CD4-positive, alpha-beta T cell treated with Interleukin-17A for 1 hour (primary cell): ENCODE measurements around the gene BBS9.
"Not testable (repeated sequence)": the region's sequence is repeated elsewhere in the genome, so short reads cannot be mapped to it uniquely, and the experiment has no call there.

Experiments used
- DNase-seq: peaks from one replicate; pipeline ENCODE4 v3.0.0-alpha.2; 2020

BBS9 gene

GRCh38 chr7:33446551-33446950 lies 317.2 kb downstream of the BBS9 start:
- DNase-seq: no peak

GRCh38 chr7:33448035-33448434 lies 318.7 kb downstream of the BBS9 start:
- no peak for DNase-seq

DNA sequence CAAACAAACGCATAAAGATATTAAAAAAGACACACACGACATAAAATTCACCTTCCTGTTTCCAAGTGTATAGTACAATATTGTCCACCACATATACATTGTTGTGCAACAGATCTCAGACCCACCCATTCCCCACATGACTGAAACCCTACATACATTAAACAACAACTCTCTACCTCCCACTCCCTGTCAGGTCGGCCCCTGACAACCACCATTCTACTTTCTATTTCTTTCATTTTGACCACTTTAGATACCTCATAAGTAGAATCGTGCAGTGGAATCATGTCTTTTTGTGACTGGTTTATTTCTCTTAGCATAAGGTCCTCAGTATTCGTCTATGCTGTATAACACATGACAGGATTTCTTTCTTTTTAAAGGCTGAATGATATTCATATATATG lies 320.5 kb downstream of the BBS9 start:
- no peak for DNase-seq

DNA sequence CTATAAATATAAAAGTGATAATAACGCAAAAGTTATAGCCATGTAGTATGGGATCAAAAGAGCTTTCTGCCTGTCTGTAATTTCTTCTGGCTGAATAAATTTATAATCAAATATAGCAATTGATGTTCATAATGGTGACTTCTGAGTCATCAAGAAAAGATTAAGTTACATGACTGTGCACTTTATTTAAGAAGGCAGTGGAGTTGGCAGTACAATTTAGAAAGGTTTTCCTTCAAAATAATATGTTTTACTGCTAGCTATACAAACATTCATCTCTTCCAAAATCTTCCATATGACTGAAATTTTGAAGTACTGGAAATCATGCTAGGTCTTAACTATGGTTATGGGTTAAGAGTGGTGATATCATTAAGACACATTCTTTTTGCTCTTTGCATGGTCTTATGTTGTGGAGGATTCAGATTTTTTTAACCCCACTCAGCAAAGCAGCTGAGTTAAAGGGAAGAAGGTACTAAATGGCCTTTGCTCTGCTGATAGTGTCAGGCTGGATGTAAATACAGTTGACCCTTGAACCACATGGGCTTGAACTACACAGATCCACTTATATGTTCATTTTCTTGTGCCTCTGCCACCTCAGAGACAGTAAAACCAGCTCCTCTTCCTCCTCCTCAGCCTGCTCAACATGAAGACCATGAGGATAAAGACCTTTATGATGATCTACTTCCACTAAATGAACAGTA lies 323.6 kb downstream of the BBS9 start:
- no peak for DNase-seq

DNA sequence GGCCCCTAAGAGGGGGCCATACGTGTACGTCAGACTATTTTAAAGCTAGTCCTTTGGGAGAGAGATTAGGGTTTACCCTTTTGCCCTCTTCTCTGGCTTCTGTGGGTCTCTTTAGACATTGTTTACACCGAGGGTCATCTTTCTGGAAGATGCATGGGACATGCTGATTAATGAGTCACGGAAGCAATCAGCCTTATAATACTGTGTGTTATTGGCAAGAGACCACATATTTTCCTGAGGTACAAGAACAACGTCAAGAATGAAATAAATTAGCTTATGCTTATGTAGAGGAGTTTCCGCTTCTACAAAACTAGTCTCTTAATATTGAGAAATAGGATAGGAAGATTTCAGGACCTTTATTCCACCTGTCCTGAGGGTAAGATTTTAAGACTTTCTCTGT lies 327.7 kb downstream of the BBS9 start:
- DNase-seq: no peak

- no peak for DNase-seq
Observed at GRCh38 chr7:33458581-33458980, 329.2 kb downstream of the BBS9 start.

DNA sequence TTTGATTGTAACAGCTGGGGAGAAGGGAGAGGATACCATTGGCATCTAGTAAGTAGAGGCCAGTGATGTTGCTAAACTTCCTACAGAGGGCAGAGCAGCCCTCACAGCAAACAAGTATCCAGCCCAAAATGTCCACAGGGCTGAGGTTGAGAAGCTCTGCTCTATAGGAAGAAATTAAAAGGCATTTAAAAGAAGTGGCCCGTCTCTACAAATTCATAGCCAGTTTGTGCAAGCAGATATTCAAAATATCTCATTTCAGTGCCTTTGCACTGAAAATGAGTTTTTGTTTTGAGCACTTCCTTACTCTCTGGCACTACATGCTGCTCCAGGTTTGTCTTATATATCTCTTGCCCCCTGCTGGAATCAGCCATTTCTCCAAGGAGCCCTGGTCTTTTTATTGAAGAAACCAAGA lies 330.0 kb downstream of the BBS9 start:
- no peak for DNase-seq

GRCh38 chr7:33463131-33463530 lies 333.8 kb downstream of the BBS9 start:
- DNase-seq: no peak

GRCh38 chr7:33466203-33466602 lies 336.8 kb downstream of the BBS9 start:
- DNase-seq: no peak

GRCh38 chr7:33471636-33472242 lies 342.4 kb downstream of the BBS9 start:
- no peak for DNase-seq

DNA sequence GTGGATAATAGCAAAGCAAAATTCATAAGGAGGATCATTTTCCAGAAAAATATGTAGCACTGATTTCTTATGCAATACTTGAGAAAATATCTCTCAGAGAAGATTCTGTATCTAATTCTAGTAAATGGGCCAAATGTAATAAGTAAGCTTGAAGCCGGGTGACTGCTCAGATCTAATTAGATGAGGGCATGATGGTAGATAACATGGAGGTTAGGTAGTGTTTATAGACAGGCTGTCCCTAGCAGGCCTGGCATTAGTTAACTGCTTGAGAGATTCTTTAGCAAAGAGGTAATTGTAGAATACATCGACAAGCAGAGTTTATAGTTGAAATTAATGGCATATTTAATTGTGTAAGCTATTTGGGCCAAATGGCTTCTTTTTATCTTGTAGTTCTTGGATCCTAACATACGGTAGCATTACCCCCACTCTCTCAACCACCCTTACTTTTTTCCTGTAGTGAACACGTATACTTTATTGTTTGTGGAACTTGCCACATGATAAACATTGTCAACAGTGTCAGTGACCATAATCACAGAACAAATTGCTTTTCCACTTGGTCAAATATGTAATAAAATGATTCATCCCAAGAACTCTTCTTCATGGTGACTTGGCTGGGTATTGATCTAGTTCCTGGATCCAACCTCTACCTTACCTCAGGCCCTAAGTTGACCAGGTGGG lies 343.1 kb downstream of the BBS9 start:
- no peak for DNase-seq

DNA sequence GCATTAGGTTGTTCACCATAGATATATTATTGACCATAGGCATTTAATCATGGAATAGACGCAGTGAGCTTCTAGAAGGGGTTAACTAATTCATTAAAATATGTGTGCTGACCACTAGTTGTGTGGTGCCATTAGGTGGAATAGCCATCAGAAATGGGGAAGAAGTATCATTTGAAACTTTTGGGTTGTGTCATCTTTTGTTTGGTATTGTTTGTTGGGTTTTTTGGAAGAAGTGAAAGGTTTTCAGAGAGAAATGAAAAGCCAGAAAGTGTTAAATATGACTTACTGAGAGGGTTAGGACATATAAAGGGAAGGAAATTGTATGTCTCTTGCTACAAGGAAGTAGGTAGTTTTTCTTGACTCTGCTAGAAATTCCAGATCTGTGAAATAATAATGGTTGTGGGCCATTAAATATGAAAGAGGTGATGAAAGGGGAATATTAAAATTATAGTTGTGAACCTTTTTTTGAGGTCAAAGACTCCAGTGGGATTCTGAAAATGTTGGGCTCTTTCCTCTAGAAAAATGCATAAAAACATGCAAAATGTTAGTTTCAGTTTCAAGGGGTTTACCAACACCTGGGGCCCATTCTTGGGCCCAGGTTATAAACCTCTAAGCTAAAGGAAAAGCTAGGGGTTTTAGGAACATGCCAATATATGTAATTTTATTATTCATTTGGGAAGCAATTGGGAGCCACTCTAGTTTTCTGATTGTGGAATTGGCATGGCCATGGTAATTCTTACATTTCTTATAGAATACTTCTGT lies 348.5 kb downstream of the BBS9 start:
- DNase-seq: no peak

DNA sequence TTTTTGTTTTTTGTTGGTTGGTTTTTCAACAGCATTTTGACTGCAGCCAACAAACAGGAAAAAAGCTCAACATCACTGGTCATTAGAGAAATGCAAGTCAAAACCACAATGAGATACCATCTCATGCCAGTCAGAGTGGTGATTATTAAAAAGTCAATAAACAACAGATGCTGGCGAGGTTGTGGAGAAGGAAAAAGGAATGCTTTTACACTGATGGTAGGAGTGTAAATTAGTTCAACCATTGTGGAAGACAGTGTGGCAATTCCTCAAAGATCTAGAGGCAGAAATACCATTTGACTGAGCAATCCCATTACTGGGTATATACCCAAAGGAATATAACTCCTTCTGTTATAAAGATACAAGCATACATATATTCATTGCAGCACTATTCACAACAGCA lies 355.1 kb downstream of the BBS9 start:
- not testable (repeated sequence) for DNase-seq

DNA sequence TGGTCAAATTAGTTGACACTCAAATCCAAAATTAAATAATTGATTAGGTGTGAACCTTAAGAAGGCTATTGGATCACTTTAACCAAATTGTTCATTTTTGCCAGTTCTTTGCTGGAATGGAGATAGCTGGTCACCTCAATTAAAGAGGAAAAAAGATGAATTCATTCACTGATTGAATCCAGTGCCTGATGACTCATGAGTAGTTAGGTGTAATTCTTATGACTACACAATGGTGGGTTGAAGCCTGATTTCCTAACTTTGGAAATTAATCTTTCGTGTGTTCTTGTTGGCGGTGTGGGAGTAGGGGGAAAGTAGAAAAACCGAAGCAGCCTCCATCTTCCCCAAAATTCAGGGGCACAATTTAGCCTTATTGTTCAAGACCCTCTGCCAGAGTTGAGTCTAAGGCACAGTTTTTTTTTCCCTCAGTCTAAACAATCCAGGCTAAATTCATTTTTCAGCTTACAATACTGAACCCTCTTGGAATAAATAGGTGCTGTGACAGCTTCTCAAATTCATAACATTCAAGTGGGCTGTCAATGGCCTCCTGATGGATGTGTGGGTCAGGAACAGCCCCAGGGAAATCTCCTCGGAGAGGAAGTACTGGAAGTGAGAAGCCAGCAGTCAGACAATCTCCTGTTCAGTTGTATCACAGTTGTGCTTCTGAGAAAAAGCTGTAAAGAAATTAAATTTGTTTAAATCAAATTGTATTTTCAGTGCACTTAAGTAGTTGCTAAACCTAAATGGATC lies 356.6 kb downstream of the BBS9 start:
- DNase-seq: no peak

DNA sequence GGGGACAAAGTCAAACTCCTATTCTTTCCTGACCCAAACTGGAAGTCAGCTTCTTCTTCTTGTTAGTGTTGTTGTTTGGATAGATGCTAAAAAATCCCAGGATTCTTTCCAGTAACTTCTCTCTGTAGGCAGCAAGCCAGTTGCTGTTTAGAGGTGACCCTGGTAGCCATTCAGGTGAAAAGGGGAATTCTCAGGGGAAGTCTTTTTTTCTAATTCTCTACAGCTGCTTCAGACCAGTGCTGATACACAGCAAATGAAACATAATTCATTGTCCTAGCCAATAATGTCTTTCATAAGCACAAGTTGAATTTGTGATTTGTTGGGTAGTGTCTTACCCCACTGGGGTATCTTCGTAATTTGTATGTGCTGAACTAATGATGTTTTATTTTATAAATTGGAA lies 357.3 kb downstream of the BBS9 start:
- no peak for DNase-seq

DNA sequence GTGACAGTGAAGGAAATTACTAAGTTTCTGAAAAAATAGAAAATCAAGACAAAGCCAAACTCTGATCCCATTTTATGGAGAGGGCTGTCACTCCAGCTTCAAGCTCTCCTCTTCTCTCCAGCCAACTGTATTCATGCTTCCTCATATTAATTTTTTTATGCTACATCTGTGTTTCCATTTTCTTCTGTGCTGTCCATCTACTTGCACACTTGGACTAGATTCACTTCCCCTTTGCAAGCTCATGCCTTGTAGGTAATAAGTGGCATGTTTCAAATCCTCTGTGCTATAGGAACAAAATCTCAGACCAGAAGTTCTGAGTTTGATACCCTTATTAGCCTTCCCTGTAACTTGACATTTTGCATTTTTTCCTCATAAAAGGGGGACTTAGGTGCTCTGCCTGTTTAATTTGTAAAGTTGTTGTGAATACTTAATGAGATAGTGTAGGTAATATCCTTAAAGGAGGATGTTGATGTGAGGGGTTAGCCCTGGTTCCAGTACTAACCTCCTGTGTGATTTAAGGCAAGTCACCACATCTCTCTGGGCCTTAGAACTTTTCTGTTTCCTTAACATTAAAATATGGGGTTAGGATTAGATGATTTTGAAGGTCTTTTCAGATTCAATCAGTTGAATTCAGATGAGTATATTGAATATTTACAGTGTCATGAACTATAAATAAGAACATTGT lies 358.8 kb downstream of the BBS9 start:
- DNase-seq: no peak

DNA sequence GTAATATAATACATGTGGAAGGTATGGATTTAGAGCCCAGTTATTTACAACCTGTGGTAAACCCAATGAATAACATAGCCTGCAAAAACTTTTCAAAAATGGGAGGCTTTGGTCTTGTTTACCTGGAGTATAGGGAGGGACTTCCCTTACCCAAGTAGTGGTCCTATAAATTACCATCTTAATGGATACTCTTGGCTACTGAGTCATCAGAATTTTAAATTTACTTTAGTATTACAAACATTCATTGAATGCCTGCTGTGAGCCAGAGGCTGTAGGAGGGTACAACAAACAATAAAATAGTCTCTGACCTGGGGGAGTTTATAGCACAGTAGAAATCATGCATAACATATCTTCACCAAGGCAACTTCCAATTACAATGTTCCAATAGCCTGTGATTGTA lies 365.1 kb downstream of the BBS9 start:
- DNase-seq: no peak

DNA sequence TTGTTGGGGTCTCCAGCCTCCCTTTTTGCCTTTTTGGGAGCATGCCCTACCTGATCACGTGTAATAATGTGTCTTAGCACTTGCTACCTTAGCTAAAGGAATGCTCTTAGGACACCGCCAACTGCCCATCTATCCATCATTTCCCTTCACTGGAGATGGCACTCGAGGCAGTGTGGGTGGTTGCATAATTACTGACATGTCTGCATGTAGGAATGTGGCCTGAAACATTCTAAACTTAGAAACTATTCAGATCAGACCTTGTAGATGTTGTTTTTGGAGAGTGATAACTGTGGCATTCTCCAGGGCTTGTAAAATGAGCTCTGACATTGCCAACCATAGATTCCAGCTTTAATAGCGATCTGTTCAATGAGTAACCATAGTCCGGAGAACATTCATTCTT lies 365.8 kb downstream of the BBS9 start:
- no peak for DNase-seq

DNA sequence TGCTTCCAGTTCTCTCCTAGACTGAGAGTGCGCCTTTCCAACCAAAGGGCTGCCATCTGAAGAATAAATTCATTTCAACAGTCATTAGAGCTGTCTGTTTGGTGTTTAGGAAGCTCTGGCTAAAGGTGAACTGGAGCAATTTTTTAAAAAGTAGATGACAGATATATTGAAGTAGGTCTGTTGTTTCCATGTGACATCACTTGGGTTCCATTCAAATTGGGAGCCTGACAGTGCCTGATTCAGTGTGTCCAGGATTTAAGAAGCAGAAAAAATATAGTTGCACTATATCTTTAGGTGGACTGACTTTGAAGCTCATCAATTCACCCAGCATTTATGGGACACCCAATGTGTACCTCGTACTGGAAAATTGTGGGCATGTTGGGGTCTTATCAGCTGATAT lies 367.7 kb downstream of the BBS9 start:
- no peak for DNase-seq

DNA sequence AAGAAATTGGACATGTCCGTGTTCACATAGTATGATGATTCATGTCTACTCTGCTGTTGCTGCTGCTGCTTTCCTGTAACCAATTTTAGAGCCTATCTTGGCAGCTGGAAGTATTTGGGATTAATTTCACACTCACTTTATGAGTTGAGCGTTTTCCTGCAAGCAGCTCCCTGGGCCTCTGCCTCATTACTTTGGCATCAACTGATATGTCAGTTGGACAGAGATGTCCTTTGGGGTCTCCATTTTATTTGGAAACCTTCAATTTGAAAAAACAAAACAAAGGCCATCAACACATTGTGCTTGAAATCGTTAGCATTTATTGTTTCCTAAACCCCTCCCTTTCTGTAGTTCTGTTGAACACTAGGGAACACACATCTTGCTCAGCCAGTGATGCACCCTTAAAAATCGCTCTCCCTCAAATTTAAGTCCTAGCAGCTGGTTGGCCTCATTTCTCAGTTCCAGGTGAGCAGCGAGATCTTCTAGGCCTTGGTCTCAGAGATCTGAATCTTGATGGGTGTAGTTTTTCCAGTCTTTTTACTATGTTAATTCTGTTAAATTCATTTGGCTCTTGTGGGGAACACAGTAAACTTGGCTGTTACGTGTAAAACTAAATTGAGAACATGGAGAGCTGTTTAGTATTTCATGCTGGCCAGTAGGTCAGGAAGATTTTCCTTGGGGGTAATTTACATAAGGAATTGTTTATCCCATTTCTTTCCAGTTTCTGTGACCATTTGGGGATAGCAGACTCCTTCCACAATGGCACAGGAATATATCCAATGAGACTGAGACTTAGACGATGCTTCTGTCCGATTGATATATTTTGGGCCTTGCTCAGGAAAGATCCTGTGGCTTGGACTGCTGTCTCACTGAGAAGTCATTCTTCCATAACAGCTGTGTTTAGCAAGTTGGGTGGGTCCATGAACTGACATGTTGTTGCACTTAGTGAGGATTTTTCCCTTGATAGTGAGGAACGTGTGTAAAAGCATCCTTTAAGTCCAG lies 371.6 kb downstream of the BBS9 start:
- no peak for DNase-seq

DNA sequence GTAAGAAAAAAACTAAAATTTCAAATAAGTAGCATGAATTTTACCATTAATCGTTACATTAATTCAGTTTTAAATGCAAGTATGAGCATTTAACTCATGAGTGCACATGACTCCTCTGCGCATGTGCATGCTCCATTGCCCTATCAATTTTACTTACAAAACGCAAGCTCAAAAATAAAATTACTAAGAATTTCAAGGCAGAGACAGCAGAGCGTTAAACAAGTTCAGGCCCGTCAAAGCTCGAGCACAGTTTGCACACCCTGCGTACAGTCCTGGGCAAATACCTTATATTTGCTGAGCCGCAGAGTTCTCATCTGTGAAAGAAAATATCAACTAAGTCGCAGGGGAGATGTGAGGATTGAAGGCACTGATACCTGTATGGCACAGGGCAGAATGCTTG lies 373.6 kb downstream of the BBS9 start:
- DNase-seq: no peak
